Thyroid gland (tissue), 4 donors: Measurements from ENCODE around the gene LEUTX. TPM values are rescaled to one million over a fixed set of nuclear protein-coding genes. Genes with fewer than 3 reads are reported as not detected.

ENCODE experiments used
- DNase-seq, 2 donors: peaks; one replicate each; pipeline ENCODE4 v3.0.0-alpha.2; 2019
- H3K27ac ChIP-seq, 3 donors: fragments of 200-600 bp; sonication (generic); 1 replicate in 2 of 3; 2 replicates in 1 of 3; pipeline ENCODE4 v1.5.1; 2016 to 2019; ENCODE audit warnings: mild to moderate bottlenecking in 1 of 3, moderate library complexity in 1 of 3
- H3K27me3 ChIP-seq: fragments of 200-600 bp; sonication (generic); one replicate; pipeline ENCODE4 v1.5.1; 2019
- H3K36me3 ChIP-seq, 2 donors: fragments of 200-600 bp; sonication (generic); one replicate each; pipeline ENCODE4 v1.5.1; 2016 to 2019
- H3K4me1 ChIP-seq, 2 donors: fragments of 200-600 bp; sonication (generic); one replicate each; pipeline ENCODE4 v1.5.1; 2017 to 2019
- H3K4me3 ChIP-seq, 3 donors: fragments of 200-600 bp; sonication (generic); replicated peaks in 1 of 3; 1 replicate in 2 of 3; 2 replicates in 1 of 3; pipeline ENCODE4 v1.5.1; 2016; ENCODE audit warnings: mild to moderate bottlenecking in 1 of 3
- H3K9me3 ChIP-seq: fragments of 200-600 bp; sonication (generic); one replicate; pipeline ENCODE4 v1.5.1; 2017
- POLR2A ChIP-seq, 2 donors: fragments of 450-650 bp; IDR thresholded peaks; one replicate each; pipeline ENCODE4 v1.6.1; 2017; ENCODE audit warnings: antibody characterized with exemption in 2 of 2, mild to moderate bottlenecking in 2 of 2, moderate library complexity in 1 of 2
- WGBS, 2 donors: methylation state at CpG; one replicate each; pipeline ENCODE4 v1.1.5; 2017; 5-methylcytosine and 5-hydroxymethylcytosine counted together
- intact Hi-C: fragments of 100-400 bp; cut with DNase I; formaldehyde crosslinking; loops from one replicate; pipeline ENCODE4 v1.15.1; 2023
- total RNA-seq, 4 donors: library from RNA; depleted of rRNA; stranded (reverse); fragments of >200 nt; gene quantifications; one replicate each; pipeline ENCODE4 v1.2.3, GENCODE V29; 2016
- TF ChIP-seq, protein P1 (sequence below), 6 experiments: fragments of 200-600 bp in 3 of 6; fragments of 450-650 bp in 3 of 6; sonication (generic) in 3 of 6; IDR thresholded peaks; one replicate each; pipeline ENCODE4 v1.5.1; 2016 to 2019; ENCODE audit warnings: antibody characterized with exemption in 6 of 6, mild to moderate bottlenecking in 2 of 6, inconsistent platforms in 1 of 6, moderate library complexity in 1 of 6

LEUTX gene
- total RNA-seq, 4 donors from 2014 or later, result not detected

DNA sequence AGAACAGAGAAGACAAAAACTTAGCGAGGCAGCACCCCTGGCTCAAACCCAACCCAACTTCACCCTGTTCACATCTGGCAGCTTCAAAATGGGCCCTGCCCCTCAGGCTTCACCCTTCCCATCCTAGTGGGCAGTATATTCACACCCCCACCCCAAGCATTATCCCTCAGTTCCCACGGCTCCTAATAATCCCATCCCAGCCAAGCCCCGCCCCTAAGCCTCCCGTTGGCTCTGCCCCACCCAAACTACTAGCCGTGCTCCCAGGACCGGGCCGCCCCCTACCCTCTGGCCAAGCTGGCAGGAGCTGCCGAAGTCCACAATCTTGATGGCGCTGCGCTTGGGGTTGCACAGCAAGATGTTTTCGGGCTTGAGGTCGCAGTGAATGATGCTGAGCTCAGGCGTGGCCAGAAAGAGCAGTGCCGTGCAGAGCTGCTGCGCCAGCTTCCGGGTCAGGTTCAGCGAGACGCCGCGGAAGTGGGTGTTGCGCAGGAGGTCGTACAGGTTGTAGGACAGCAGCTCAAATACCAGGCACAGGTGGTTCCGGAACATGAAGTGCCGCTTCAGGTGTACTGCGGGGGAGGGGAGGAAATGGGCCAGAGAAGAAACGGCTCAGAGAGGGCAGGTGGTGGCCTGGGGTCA, 49.5 kb downstream of the LEUTX start:
- 90 to 93% methylated on average over 21 to 26 of the region's 26 CpGs for WGBS, 2 donors
- no peak overlapping the region for H3K27ac ChIP-seq
- intact Hi-C loops, result no loop called here

DNA sequence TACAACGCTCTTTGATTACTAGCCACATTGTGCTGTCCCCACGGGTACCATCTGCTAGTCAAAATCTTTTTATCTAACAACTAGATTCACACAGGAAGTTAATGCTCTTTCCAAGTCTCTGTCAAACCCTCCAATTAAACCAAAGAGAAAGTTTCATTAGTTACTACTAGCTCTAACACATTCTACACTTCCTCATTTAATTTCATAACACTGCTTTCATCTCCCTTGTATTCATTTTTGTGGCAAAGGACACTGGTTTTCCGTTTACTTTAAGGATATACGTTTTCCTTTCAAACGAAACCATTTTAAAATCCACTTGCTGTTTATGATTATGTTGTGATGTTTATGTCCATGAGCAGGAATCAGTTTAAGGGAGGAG, 50.0 kb downstream of the LEUTX start:
- Histone ChIP-seq H3K27me3 (no peaks in the 10 kb centered on the region), H3K36me3 (peaks cover 58 to 64% of the 10 kb centered on the region in 2 donors), H3K9me3 (no peaks in the 10 kb centered on the region), H3K27ac (no peak overlapping the region), H3K4me3 (no peak overlapping the region), H3K4me1 (peaks cover 16 to 21% of the 10 kb centered on the region in 2 donors)
- intact Hi-C loops, result no loop called here
- WGBS, 2 donors, result 87 to 88% methylated on average over 5 of the region's 5 CpGs
- TF ChIP-seq, protein P1, sequence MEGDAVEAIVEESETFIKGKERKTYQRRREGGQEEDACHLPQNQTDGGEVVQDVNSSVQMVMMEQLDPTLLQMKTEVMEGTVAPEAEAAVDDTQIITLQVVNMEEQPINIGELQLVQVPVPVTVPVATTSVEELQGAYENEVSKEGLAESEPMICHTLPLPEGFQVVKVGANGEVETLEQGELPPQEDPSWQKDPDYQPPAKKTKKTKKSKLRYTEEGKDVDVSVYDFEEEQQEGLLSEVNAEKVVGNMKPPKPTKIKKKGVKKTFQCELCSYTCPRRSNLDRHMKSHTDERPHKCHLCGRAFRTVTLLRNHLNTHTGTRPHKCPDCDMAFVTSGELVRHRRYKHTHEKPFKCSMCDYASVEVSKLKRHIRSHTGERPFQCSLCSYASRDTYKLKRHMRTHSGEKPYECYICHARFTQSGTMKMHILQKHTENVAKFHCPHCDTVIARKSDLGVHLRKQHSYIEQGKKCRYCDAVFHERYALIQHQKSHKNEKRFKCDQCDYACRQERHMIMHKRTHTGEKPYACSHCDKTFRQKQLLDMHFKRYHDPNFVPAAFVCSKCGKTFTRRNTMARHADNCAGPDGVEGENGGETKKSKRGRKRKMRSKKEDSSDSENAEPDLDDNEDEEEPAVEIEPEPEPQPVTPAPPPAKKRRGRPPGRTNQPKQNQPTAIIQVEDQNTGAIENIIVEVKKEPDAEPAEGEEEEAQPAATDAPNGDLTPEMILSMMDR (IDR thresholded peaks at IDR 0.05), result no peak
- no peak for DNase-seq

More for the DNA sequence above, 49.5 kb downstream of the LEUTX start:
- peaks cover 18 to 21% of the 10 kb centered on the region in 2 donors for H3K4me1 ChIP-seq
- no peak for DNase-seq
- TF ChIP-seq, protein P1 (IDR thresholded peaks at IDR 0.05), result no peak
- no peak for TF ChIP-seq POLR2A (IDR thresholded peaks at IDR 0.05)
- no peak overlapping the region for H3K4me3 ChIP-seq
- H3K27me3 ChIP-seq, result no peaks in the 10 kb centered on the region
- H3K36me3 ChIP-seq, result peaks cover 58 to 64% of the 10 kb centered on the region in 2 donors
- H3K9me3 ChIP-seq, result no peaks in the 10 kb centered on the region

DNA sequence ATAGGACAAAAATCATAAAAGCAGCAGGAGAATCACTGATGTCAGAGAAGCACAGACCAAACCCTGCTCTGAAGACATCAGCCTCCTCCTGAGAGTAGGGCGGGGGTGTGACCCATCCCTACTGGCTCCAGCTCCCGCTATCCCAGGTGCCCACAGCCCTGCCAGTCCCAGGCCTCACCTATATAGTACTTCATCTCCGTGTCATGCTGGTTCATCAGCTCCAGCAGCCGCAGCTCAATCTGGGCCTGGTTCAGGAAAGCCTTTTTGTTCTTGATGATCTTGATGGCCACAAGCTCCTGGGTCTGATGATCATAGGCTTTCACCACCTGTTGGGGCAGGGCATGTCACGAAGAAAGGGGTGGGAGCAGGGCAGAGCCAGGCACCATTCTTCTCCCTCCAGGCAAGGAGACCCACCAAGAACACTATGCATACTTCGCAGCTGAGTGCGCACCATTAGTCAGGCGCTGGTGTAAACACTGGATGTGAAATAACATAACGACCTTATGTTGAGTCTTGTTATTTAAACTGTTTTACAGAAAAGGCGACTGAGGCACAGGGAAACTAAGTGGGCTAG, 51.1 kb downstream of the LEUTX start:
- Histone ChIP-seq H3K4me1 (peaks cover 13 to 24% of the 10 kb centered on the region in 2 donors), H3K27ac (no peak overlapping the region), H3K4me3 (no peak overlapping the region), H3K9me3 (no peaks in the 10 kb centered on the region), H3K36me3 (peaks cover 58 to 64% of the 10 kb centered on the region in 2 donors), H3K27me3 (no peaks in the 10 kb centered on the region)
- TF ChIP-seq POLR2A (IDR thresholded peaks at IDR 0.05), result no peak
- TF ChIP-seq, protein P1 (IDR thresholded peaks at IDR 0.05), result no peak
- no peak for DNase-seq
- intact Hi-C loops, result no loop called here
- 96% methylated on average over 10 of the region's 10 CpGs for WGBS, 2 donors

DNA sequence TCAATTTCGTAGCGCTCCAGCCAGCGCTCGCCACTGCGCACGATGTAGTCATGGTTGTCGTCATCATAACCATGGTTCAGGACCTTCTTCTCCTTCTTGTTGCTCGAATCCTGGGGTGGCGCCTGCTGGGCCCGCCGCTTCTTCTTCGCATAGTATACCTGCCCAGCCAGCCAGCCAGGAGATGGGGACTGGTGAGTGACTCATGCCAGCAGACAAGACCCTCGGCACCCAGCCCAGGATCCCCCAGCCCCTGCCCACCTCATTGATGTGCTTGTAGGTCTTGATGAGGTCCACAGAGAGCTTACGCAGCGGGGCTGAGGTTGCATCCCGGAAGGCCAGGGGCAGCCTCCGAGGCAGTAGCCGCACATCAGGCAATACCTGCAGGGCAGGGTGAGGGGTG, 51.8 kb downstream of the LEUTX start:
- 94 to 98% methylated on average over 14 to 18 of the region's 18 CpGs for WGBS, 2 donors
- Histone ChIP-seq H3K27me3 (no peaks in the 10 kb centered on the region), H3K36me3 (peaks cover 60 to 61% of the 10 kb centered on the region in 2 donors), H3K4me3 (no peak overlapping the region), H3K27ac (no peak overlapping the region), H3K4me1 (peaks cover 10 to 24% of the 10 kb centered on the region in 2 donors), H3K9me3 (no peaks in the 10 kb centered on the region)
- no peak for DNase-seq
- TF ChIP-seq POLR2A (IDR thresholded peaks at IDR 0.05), result no peak
- TF ChIP-seq, protein P1 (IDR thresholded peaks at IDR 0.05), result no peak
- intact Hi-C loops, result no loop called here

DNA sequence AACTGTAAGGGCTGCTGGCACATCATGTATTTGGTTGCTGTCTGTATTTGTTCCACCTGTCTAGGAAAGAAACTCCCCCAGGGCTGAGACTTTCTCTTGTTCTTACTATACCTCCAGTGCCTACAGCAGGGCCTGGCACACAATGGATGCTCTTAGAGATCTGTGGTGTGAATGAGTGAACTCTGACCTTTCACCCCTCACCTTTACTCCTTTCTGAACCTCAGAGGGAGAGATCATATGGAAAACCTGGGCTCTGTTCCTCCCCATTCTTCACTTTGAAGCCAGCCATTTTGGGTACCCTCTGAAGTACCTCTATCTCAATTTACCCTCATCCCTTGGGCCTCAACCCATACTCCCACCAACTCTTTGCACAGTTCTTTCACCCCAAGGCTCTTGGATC, 52.2 kb downstream of the LEUTX start:
- H3K4me1 ChIP-seq, result peaks cover 10 to 24% of the 10 kb centered on the region in 2 donors
- H3K4me3 ChIP-seq, result no peak overlapping the region
- no peaks in the 10 kb centered on the region for H3K9me3 ChIP-seq
- no peak for DNase-seq
- no peaks in the 10 kb centered on the region for H3K27me3 ChIP-seq
- peaks cover 58 to 60% of the 10 kb centered on the region in 2 donors for H3K36me3 ChIP-seq
- intact Hi-C loops, result no loop called here
- TF ChIP-seq, protein P1 (IDR thresholded peaks at IDR 0.05), result no peak
- TF ChIP-seq POLR2A (IDR thresholded peaks at IDR 0.05), result no peak
- no peak overlapping the region for H3K27ac ChIP-seq
